Activated CD4-positive, alpha-beta T cell treated with anti-CD3 and anti-CD28 coated beads, Interleukin-2, Interleukin-6, amounts not matched to agents 100 ng/mL and 50 ng/mL, durations not matched to agents 16 hours and 8 hours (primary cell): ENCODE measurements around the gene AZI2.

Experiments used
- DNase-seq: peaks from one replicate; pipeline ENCODE4 v3.0.0-alpha.2; 2020

AZI2 gene

DNA sequence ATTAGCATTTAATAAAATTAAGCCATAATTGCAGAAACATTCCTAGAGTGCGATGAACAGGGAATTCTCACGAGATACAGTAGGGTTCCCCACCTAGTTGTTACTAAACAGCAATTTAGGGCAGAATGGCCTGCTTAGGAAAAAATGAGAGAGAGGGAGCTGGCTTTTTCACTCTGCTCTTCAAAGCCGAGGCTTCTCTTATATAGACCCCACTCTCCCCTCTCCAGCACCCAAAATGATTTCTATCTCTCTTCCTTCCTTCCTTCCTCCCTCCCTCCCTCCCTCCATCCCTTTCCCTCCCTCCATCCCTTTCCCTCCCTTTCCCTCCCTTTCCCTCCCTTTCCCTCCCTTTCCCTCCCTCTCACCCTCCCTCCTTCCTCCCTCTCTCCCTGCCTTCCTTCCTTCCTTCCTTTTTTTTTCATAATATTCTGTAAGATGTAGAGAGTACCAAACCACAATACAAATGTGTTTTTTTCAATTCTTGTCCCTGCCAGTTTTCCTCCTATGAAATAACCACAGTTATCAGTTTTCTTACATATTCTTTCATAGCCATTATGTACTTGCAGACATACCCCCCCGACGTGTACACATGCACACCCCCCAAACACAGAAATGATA lies 48.2 kb downstream of the AZI2 start:
- DNase-seq = no peak

DNA sequence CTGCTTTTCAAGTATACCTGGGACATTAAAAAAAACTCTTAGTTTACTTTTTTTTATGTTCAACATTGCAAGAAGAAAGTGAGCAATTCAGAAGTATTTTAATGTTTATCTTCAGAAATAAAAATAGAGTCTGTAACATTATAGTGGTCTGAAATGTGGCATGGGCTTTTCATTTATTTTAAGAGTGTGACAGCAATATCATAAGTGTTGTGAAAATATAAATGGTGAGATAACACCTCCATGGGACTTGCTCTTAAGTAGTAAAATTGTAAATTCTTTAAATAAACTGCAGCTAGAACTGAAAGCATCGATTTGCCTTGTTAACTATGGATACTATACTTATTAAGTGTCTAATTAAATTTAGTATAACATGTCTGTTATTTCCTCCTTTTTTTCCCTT lies 48.9 kb downstream of the AZI2 start:
- no peak for DNase-seq

DNA sequence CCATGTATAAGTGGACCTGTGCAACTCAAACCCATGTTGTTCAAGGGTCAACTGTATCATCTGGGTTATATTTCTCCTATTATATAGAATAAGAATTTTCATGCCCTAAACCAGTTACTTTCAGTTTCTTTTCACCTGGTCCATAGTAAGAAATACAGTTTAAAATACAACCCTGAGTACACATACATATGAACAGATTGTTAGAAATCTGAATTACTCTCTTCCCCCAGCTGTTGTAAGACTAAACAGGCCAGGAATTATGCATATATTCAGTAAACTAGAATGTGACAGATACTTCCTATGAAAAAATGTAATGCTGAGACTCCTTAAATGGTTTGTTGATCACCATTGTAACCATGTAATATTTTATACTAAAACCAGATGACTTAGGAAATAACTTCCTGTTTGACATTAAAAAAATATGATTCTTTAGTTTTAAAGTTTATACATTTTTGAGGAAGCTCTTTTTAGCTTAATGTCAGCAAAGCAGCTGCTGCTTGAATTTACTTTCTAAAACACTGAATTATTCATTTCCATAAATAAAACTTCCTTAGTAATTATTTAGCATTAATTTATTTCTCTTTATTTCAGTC lies 52.6 kb downstream of the AZI2 start:
- DNase-seq = no peak

DNA sequence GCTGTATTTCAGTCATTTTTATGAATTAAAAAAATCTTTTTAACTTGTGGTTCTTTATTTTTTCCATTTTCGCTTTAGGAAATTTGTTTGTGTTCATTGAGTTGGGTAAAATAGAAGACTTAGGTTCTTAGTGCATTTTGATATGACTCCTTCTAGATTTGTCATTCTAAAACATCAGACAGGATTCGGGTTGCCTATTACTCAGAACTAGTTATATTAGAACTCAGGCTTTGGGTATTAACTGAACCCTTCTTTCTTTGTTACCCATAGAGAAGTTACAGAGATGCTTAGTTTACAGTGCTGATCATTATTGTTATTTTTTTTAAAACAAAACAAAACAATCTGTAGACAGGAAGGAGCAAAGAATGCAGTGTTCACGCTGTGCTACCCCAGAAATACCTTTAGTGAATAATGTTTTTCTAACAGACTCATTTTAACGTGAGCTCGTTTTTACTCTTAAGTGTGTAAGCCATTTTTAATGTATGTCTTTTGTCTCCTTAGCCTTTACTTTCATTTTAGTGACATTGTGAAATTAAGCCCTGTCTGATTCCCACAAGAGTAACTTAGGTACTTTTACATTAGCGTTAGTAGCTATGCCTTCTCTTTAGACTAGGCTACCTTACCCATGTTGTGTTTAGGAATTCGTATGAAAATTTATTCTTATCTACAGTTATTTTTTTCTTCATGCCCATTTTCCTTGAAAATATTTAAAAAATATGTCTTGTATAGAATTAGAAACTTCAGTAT lies 53.8 kb downstream of the AZI2 start:
- DNase-seq = no peak

DNA sequence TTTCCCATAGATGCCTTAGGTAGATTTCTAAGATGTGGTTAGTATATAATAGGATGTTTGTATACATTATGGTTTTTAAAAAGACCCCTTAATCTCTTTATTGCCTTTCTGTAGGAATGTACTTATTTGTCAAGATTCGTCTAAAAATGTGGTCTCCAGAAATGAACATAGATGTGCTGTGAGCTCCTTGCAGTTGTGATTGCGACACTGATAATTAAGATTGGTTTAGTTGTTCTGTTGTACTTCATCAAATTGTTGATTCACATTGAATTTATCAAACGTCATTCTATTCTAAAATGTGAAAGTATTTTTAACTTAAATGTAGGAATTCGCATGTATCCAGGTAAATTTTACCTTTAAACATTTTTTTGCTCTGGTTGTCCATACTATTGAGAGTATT lies 56.0 kb downstream of the AZI2 start:
- DNase-seq = no peak

DNA sequence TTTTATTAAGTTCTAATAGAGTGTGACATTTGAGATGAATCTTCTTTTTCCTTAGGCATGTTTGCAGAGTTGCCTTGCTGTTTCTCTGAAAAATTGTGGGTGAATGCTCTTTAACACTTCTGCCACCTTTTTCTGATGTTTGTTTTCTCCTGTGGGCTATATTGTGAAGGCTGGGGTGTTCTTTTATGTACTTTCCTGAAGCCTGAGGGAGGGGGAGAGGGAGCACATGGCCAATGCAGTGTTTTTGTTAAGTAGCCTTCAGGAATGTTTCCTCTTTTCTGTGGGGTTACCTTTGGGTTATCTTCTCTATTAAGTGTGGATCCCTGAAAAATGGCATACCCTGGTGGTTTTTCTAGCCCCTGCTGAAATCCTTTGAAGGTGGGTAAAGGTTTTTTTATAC lies 57.0 kb downstream of the AZI2 start:
- no peak for DNase-seq

DNA sequence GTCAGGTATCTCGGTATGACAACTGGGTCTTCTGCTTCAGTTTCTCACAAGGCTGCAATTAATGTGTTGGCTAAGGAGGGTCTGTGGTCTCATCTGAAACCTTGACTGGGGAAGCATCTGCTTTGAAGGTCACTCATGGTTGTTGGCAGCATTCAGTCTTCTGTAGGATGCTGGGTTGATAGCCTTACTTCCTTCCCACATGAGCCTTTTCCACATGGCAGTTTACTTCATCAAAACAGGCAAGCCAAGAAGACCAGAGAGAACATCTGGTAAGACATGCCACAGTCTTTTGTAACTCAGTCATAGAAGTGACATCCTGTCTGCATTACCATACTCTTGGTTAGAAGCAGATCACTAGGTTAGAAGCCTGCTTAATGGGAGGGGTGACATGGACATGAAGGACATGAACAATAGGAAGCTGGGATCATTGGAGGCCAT lies 57.7 kb downstream of the AZI2 start:
- no peak for DNase-seq

DNA sequence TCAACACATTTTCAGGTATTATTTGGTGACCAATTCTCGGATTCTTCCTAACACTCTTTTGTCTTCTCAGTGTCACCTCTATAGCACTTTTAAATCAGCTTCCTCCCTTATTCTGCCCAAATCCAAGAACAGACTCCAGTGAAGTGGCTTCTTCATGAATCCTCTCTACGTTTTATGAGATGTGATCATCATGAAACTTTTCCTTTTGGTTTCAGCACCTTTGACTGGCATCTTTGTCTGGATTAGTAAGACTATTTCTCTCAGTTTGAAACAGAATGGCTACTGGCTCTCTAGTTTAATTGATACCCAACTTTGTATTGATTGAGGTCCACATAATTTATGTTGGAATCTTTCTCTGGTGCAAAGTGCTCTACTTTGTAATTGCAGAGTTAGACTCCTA lies 61.6 kb downstream of the AZI2 start:
- no peak for DNase-seq

DNA sequence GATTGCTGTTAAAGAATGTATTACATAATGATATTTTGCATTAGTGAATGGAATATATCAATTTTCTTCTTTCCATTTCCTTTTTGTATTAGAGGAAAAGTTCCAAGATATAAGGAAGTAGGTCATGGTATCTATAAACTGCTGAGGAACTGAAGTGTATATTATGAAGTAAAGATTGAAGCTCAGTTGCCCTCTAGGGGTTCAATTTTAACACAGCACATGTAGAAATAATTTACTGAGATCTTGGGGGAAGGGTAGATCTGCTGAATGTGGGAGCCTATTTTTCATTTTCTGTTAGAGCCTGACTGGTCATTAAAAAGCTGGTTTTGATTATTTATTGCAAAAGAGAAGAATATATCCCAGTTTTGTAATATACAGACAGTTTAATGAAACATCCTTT lies 62.0 kb downstream of the AZI2 start:
- peak; percentile 31 for DNase-seq

DNA sequence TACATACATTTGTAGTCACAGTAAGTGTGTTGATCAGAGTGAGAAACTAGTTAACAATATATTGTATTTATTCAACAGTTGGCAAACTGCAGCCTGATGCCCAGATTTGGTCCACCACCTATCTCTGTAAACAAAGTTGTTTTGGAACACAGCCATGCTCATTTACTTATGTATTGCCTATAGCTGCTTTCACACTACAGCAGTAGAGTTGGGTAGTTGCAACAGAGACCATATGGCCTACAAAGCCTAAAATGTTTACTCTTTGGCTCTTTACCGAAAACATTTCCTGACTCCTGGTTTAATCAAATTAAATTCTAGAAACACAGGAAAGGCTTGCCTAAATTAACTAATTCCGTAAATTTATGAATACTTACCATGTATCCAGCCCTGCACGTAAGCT lies 67.8 kb downstream of the AZI2 start:
- DNase-seq = no peak

DNA sequence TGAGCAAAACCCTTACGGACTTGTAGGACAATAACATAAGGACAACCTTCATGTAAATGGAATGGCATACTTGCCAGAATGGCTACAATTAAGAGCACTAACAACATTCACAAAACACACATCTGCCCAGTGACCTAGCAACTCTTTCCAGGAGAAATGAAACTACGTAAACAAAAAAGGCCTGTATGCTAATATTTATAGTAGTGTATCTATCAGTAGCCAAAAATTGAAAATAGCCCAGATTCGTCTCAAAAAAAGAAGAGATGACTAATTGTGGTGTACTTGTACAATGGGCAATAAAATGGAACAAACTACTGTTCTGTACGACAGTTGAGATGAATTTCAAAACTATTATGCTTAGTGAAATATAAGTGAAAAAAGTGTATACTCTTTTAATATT lies 68.9 kb downstream of the AZI2 start:
- DNase-seq = no peak

DNA sequence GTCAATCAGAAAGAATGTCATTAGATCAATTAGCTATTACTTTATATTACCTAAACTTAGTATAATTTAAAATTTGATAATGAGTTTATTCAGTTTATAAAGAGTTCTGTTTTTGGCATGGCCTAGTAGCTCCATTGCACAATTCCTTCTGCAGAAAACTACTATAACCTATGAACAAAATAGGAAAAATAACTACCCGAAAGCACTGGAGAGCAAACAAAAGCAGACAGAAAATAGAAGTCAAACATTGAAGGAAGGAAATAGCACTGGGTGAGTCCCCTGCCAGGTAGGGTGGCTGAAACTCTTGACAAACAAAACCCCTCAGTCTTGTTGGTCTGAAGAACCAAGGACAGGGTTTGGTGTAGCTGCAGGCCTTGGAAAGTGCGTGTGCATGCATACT lies 69.7 kb downstream of the AZI2 start:
- no peak for DNase-seq

DNA sequence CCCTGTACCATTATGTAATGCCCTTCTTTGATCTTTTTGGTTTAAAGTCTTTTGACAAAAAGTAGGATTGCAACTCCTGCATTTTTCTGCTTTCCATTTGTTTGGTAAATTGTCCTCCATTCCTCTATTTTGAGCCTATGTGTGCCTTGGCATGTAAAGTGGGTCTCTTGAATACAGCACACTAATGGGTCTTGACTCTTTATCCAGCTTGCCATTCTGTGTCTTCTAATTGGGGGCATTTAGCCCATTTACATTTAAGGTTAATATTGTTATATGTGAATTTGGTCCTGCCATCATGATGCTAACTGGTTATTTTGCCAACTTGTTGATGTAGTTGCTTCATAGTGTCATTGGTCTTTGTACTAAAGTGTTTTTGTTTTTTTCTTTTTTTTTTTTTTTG lies 74.8 kb downstream of the AZI2 start:
- no peak for DNase-seq
